ENCODE measurements around the gene CRP. TPM values are rescaled to one million over a fixed set of nuclear protein-coding genes. Genes with fewer than 3 reads are reported as not detected.

The CRP gene, protein sequence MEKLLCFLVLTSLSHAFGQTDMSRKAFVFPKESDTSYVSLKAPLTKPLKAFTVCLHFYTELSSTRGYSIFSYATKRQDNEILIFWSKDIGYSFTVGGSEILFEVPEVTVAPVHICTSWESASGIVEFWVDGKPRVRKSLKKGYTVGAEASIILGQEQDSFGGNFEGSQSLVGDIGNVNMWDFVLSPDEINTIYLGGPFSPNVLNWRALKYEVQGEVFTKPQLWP
- not detected in 5 replicates for total RNA-seq (2022; extraction: Qiagen RNA extraction)

DNA sequence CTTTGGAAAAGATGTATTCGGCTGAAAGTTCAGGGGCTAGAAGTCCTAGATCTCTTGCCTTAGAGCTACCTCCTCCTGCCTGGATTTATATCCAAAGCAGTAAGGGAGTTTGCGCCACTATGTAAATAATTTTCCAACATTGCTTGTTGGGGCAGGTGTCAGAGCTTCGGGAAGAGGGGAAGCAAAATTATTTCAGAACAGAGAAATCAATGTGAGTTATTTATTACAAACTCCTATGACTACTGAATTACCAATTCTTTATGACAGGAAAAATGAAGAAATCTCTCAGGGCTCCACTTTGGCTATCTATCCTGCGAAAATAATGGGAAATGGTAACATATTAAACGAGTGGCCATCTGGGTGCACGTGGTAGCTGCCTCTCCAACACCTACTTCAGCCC is at the start of gene CRP:
Gene CRP (minus strand): TSS at position 61 of the 400 bp plus-strand sequence. CDS start 104 bp downstream, outside the sequence.

Other genes starting within 250 kb of the CRP start
- gene OR10J5, start 178.6 kb downstream of the CRP start, total RNA-seq (2022; extraction: Qiagen RNA extraction): not detected in 5 replicates
- gene APCS, start 126.8 kb downstream of the CRP start, total RNA-seq (2022; extraction: Qiagen RNA extraction): 0.08 TPM in 1 of 5 replicates, not detected in the others
- 58.0 to 74.4 TPM (median 72.4 TPM) in 5 replicates for gene DUSP23, start 66.4 kb upstream of the CRP start, total RNA-seq (2022; extraction: Qiagen RNA extraction)
- not detected in 5 replicates for gene FCRL6, start 87.8 kb upstream of the CRP start, total RNA-seq (2022; extraction: Qiagen RNA extraction)
- gene SLAMF8, start 112.3 kb upstream of the CRP start, total RNA-seq (2022; extraction: Qiagen RNA extraction): 0.05 to 0.31 TPM (median 0.15 TPM) in 5 replicates
- gene VSIG8, start 148.1 kb upstream of the CRP start, total RNA-seq (2022; extraction: Qiagen RNA extraction): 0.06 to 0.11 TPM in 2 of 5 replicates, not detected in the others
- gene CFAP45, start 185.6 kb upstream of the CRP start, total RNA-seq (2022; extraction: Qiagen RNA extraction): 0.53 to 0.80 TPM (median 0.75 TPM) in 5 replicates
- gene TAGLN2, start 210.9 kb upstream of the CRP start, total RNA-seq (2022; extraction: Qiagen RNA extraction): 973 to 1,007 TPM (median 994 TPM) in 5 replicates
- gene IGSF9, start 231.0 kb upstream of the CRP start, total RNA-seq (2022; extraction: Qiagen RNA extraction): 0.14 to 0.21 TPM (median 0.19 TPM) in 5 replicates
- 0.22 to 0.43 TPM (median 0.37 TPM) in 5 replicates for gene SLAMF9, start 239.6 kb upstream of the CRP start, total RNA-seq (2022; extraction: Qiagen RNA extraction)

All from A549 treated with dexamethasone at 1 μM for 4 hours (cell line).